ENCODE data around the gene AMFR.

DNA sequence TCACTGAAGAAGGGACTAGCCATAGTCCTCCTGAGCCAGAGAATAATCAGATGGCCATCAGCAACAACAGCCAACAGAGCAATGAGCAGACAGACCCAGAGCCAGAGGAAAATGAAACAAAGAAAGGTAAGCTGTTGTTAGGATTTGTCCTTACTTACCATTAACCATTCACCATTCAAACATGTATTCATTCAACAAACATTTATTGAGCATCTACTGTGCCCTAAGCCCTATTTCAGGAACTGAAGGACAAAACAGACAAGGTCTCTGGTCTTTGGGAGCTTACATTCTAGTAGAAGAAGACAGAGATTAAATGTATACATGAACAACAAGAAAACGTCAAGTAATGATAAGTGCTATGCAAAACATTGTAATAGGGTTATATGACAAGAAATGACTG is 45.3 kb upstream of the AMFR start:
- TF ChIP-seq, protein P1, sequence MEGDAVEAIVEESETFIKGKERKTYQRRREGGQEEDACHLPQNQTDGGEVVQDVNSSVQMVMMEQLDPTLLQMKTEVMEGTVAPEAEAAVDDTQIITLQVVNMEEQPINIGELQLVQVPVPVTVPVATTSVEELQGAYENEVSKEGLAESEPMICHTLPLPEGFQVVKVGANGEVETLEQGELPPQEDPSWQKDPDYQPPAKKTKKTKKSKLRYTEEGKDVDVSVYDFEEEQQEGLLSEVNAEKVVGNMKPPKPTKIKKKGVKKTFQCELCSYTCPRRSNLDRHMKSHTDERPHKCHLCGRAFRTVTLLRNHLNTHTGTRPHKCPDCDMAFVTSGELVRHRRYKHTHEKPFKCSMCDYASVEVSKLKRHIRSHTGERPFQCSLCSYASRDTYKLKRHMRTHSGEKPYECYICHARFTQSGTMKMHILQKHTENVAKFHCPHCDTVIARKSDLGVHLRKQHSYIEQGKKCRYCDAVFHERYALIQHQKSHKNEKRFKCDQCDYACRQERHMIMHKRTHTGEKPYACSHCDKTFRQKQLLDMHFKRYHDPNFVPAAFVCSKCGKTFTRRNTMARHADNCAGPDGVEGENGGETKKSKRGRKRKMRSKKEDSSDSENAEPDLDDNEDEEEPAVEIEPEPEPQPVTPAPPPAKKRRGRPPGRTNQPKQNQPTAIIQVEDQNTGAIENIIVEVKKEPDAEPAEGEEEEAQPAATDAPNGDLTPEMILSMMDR (IDR thresholded peaks at IDR 0.05; ENCODE audit: low read length), result no peak
- no peak for TF ChIP-seq EZH2 (IDR thresholded peaks at IDR 0.05; ENCODE audit: borderline replicate concordance, low read length)
